Measurements from ENCODE around the gene OBSCN.

OBSCN gene

DNA sequence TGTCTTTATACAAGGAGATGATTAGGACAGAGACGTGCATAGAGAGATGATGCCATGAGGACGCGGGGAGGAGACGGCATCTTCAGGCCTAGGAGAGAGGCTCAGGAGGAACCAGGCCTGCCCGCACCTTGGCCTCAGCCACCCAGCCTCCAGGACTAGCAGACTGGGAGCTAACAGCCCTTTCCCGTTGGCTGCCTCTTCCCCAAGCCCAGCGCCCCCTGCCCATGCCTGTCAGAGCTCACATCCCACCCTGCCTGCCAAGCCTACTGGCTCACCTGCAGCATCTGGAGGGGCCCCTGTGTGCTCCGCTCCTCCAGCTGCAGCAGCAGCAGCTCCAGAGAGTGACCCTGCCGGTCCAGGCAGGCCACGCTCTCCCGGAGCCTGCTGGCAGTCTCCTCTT, 202.8 kb downstream of the OBSCN start:
- DNase-seq: no peak

DNA sequence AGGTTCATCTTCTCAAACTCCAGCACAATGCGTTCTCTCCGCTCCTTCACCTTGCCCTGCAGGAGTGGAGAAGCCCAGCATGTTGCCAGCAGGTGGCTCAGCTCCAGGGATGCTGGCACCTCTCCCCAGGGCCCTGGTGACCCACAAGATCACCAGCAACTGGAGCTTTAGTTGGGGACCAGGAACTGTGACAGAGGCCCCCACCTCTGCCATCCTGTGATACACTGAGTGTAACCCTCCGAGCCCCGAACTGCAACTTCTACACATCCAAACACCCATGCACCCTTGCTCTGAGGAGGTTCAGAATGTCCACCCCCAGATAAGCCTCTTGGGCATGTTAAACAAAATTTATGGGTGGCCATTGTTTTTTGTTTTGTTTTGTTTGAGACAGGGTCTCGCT, 203.3 kb downstream of the OBSCN start:
- DNase-seq: no peak

DNA sequence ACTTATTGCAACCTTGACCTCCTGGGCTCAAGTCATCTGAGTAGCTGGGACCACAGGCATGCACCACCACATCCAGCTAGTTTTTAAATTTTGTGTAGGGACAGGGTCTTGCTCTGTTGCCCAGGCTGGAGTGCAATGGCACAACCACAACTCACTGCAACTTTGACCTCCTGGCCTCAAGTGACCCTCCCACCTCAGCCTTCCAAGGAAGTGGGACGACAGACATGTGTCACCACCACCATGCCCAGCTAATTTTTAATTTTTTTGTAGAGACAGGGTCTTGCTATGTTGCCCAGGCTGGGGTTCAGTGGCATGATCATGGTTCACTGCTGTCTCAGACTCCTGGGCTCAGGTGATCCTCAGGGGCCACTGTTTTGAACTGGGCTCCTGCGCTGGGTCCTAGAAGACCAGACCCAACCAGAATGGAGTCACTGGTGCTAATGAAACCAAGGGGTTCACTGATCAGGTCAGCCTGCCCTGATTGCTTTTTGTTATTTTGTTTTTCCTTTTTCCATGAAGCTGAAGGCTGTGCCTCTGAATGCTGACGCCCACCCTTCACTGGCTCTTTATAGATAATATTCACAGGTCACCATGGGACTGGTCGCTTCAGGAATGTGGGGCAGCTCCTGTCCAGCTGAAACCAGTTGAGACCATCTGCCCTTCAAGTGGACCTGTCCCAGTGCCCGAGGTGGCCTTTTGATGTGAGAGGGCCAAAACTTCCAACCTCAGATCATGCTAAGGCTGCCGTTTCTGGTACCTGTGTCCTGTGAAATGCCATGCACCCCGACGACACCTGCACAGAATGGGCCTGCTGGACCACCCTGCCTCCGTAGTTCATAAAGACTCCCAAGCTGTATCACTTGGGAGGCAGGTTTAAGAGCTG, 203.9 kb downstream of the OBSCN start:
- DNase-seq: no peak

DNA sequence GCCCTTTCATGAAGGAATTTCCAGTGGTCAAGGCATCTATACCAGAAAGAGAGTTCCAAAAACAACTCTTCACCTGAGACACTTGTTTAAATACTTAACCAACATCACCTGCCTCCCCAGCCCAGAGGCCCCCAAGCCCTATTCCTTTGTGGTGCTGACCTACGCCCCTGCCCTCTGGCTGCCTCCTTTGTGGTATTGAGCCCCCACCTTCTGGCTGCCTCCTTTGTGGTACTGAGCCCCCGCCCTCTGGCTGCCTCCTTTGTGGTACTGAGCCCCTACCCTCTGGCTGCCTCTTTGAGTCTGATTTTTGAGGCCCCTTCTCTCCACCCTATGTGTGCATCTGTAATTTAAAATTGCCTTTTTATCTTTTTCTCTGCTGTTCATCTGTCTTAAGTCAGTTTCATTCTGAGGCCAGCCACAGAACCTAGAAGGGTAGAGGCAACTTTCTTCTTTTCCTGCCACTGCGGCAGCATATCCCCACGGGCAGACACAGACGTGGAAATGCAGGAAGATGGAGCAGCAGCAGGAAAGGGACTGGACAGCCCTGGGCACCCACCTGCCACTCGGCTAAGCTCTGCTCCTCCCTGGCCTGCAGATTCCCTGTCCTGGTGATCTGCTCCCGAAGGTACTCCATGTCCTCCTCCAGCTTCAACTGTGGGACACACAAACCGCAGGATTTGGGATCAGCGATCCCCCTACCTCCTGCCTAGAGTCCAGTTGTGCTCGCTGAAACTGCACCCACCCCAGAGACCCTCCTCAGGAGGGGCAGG, 205.6 kb downstream of the OBSCN start:
- no peak for DNase-seq

DNA sequence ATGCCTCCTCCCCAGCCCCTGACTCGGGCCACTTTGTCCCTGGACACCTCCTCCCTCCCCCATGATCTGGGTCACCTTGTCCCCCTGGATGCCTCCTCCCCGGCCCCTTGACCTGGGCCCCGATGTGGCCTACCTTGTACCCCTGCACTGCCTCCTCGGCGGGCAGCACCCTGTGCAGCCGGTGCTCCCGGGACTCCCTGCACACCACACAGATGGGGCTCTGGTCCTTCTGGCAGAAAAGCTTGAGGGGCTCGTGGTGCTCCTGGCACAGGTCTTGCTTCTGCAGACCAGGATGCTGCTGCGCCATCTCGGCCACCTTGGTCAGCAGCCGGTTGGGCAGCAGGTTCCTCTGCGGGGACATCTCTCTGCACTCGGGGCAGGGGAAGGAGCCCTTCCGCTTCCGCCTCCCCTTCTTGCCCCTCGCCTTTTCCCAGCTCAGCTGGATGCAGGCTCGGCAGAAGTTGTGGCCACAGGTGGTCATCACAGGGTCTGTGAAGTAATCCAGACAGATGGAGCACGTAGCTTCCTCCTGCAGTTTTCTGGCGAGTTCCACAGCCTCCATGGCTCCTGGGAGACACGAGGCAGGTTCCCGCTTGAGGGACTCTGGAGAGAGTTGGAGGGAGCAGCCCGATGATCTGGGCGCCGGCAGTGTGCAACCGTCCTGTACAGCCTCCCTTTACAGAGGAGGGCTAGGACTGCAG, 206.8 kb downstream of the OBSCN start:
- DNase-seq: no peak

DNA sequence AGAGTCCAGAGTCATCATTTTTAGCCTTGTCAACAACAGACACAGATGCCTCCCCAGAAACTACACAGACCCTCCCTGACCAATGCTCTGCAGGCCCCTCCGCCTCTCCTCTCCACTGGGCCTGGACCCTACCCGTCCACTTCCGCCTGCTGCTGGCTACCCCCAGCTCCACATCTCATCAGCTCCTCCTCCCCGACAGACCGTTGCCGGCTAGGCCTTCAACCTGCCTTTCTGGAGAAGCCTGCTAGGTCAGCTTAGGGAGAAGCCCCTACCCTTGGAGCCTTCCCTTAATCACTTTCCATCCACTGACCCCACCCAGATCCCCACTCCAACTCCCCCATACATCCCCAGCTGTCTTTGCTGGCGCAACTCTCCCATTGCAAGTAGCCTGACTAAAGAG, 207.4 kb downstream of the OBSCN start:
- DNase-seq: no peak

DNA sequence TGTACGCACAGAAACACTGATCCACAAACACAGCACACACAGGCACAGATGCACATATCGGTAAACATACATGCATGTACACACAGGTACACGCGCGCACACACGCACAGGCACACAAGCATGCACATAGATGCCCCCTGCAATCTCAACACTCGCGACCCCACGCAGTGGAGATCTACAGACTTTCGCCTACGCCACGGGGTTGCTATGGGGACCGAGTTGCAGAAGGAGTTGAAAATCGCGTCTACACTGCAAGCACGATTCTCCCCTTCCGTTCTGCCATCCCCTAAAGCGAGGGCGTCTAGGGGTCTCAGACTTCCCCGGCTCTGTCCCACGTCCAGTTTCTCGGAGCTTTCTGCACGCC, 208.0 kb downstream of the OBSCN start:
- DNase-seq: no peak

DNA sequence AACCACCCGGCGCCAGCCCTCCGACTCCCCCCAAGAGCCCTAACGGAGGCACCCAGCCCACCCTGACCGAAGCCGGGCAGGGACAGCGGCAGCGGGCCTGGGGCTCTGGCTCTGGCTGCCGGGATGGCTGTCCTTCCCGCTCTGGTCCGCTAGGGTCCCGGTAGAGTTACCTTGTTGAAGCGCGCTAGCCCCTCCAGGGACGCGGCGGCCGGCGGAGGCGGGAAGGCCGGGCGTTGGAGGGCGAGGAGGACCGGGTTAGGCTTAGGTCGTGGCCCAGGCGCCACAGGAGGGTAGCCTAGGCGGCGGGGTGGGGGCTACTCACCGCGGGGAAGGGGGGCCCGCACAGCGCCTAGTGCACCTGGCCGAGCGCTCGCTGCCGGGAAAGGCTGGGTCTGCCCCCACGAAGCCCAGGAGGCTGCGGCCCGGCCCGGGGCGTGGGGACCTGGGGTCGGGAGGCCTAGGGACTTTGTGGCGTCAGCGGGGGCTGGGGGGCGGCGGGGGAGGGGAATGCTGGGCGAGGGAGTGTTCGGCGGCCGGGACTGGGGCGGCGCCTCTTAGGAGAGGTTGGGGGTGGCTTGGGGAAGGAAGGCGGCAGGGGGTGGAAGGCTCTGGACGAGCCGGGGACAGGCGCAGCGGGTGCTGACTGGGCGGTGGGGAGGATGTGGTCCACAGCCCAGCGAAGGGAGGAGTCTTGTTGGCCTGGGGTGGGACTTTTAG, 208.5 kb downstream of the OBSCN start, which contains the start of gene TRIM17:
TRIM17 (minus strand) TSS at position 645 of the 717 bp plus-strand sequence. CDS start 1,789 bp downstream, outside the sequence.
- DNase-seq: no peak

DNA sequence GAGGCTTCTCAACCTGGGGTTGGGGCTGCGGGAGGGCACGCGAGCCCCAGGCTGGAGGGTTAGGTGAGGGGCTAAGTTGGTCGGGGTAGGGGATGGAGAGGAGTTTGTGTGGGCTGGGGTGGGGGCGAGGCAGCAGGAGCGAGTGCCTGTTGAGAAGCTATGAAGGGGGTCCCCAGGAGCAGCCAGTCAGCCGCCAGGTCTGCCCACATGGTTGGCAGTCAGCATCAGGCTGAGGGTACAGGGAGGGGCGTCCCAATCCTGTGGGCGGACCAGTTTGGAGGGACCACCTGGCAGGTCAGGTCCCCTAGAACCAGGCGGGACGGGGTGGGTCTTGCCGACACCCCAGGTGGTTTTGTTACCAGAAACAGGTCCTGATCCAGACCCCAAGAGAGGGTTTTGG, 209.2 kb downstream of the OBSCN start:
- no peak for DNase-seq

DNA sequence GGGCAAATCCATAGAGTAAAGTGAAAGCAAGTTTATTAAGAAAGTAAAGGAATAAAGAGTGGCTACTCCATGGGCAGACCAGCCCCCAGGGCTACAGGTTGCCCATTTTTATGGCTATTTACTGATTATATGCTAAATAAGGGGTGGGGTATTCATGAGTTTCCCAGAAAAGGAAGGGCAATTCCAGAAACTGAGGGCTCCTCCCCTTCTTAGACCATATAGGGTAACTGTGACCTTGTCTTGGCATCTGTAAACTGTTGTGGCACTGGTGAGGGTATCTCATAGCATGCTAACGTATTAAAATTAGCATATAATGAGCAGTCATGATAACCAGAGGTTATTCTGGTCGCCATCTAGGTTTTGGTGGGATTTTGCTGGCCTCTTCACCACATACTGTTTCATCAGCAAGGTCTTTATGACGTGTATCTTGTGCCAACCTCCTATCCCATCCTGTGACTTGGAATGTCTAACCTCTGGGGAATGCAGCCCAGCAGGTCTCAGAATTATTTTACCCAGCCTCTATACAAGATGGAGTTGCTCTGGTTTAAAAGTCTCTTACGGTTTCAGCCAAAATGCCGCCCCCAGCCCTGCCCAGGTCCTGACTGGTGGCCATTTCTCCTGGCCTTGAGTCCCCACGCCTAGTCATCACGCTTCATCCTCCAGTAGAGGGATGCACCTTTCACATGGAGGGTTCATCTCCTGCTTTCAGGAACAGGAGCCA, 209.8 kb downstream of the OBSCN start:
- no peak for DNase-seq

DNA sequence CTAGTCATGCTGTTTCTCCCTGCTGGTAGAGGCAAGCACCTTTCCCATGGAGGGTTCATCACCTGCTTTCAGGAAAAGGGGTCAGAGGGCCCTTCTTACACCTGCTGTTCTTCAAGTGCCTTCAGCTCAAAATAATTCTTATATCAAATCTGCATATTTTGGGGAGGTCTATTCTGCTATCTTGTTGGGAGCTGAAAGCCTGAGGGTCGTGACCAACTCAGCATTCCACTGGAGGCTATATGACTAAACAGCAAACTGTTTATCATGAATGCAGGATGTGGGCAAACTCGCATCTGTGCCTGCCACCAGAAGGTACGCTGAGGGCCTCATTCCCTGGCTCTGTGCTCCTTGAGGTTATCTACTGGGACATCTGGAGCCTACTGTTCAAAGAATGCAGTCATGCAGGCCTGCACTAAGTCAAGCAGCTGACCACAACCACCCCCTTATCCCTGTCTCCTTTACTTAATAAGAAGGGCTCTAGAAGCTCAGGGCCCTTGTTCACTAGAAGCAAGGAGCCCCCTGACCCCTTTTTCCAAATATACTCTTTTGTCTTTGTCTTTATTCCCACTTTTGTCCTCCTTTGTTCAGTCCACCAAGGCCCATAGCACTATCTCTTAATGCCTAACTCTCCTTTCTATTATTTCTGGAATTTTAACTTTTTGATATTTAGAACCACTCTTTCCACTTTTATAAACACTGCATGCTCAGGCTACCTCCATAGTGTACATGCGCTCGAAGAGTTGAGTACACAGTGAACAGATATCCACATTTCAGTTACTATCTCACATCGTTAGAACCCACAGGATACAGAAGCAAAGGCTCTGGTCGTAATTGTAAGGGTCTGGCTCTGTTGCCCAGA, 213.4 kb downstream of the OBSCN start:
- DNase-seq: no peak

DNA sequence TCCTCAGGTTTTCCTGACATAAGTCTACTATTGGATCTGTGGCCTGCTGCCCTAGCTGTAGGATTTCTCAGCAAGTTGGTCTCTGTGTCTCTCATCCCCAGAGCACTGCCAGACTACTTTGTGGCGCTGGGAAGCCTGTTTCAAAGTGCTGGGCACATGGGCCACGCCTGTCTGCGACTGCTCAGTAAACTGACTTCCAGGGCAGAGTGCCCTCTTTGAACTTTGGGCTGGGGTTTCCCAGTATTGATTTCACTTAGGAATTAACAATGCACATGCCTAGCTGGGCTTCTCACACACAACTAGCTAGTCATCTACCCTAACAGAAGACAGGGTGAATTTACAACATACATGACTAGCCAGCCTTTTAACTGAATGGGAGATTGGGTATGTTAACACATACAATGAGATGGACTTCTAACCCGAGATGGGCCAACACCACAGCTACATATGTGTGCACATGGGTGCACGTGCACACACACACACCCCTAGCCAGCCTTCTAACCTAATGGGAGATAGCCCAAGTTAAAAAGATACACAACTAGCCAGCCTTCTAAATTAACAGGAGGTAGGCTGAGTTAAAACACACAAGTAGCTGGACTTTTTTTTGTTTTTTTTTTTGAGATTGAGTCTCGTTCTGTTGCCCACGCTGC, 215.7 kb downstream of the OBSCN start:
- no peak for DNase-seq

DNA sequence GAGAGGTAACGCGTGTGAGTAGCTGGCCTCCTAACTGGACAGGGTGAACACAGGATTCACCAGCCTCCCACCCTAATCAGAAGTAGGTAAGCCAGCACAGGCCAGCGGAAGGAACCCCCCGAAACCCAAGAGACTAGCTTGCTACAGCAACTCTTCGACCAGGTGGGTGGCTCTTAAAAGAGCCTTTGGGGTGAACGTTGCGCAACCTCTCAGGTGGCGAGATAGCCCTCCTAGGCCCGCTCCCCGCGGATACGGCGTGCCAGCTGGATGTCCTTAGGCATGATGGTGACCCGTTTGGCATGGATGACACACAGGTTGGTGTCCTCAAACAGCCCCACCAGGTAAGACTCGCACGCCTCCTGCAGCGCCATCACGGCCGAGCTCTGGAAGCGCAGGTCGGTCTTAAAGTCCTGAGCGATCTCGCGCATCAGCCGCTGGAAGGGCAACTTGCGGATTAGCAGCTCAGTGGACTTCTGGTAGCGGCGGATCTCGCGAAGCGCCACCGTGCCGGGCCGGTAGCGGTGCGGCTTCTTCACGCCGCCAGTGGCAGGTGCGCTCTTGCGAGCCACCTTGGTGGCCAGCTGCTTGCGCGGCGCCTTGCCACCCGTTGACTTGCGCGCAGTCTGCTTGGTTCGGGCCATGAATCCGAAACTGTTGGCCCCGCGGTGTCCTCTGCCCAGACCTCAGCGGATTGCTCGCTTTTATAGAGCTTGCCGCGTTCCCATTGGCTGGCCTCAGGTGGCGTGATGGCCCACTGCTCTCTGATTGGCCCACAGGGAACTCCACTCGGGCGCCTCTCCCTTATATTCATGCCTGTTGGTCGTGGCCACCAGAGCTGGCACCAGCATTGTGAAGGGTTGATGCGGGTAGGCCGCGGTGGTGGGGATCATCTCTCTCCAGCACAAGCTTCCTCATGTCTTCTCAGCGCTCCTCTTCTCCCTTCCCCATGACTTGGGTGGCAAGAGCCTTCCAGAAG, 217.1 kb downstream of the OBSCN start:
- no peak for DNase-seq

DNA sequence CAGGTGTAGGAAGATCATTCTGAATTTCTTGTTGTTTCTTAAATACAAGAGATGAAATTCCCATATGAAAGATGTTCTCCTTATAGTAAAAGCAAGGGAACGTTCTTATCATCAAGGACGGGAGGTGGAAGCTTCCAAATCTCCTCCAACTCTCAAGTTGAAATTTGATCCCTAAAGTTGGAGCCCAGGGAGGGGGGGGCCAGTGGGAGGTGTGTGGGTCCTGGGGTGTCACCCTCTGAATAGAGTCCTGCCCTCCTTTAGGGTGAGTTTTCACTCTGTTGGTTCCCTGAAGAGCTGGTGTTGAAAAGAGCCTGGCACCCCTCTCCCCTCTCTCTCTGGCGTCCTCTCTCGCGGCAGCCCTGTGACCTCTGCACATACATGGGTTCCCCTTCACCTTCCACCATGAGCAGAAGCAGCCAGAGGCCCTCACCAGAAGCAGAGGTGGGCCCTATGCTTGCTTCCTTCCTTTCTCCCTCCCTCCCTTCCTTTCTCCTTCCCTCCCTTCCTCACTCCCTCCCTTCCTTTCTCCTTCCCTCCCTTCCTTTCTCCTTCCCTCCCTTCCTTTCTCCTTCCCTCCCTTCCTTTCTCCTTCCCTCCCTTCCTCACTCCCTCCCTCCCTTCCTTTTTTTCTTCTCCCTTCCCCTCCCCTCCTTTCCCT, 218.8 kb downstream of the OBSCN start:
- no peak for DNase-seq

DNA sequence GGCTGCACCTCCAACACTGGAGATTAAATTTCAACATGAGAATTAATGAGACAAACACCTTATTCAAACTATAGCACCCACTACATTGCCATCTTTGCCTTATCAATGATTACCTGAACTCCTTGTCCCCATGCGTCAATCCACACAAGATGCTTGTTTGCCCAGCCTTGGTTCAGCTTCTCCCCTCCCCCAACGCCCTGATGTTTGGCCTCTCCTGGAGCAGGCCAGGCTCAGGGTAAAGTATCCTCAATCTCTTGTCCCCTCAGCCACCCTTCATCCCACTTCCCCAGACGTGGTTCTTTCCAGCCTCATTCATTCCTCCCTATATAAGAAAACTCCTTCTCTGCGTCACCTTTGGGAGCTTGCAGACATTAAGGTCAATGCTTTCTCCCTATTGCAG, 220.6 kb downstream of the OBSCN start:
- no peak for DNase-seq
